HG03196 (cell line): Measurements from ENCODE around the gene EPB41L4B.

Source experiments
- ATAC-seq: cut with Tn5 transposase; IDR thresholded peaks from one replicate; pipeline ENCODE4 v1.9.1; 2021; ENCODE audit not compliant: unreplicated experiment

EPB41L4B gene

DNA sequence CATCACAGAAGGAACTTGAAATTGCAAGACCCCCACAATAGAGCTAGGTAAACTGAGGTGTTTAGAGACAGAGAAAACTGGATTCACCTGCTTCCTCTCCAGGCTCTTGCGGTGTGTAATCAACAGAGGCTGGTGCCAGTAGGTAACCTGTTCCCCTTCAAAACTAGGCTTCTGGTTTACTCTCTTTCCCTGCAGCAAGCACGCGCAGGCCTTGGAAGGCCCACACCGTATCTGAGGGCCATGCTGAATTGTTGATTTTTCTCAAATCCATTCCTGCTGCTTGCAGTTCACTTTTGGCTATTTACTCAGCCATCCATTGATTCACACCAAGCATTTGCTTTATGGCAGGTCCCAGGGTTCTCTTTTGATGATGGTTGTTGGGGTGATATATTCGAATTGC lies 153.1 kb downstream of the EPB41L4B start:
- no peak for ATAC-seq

DNA sequence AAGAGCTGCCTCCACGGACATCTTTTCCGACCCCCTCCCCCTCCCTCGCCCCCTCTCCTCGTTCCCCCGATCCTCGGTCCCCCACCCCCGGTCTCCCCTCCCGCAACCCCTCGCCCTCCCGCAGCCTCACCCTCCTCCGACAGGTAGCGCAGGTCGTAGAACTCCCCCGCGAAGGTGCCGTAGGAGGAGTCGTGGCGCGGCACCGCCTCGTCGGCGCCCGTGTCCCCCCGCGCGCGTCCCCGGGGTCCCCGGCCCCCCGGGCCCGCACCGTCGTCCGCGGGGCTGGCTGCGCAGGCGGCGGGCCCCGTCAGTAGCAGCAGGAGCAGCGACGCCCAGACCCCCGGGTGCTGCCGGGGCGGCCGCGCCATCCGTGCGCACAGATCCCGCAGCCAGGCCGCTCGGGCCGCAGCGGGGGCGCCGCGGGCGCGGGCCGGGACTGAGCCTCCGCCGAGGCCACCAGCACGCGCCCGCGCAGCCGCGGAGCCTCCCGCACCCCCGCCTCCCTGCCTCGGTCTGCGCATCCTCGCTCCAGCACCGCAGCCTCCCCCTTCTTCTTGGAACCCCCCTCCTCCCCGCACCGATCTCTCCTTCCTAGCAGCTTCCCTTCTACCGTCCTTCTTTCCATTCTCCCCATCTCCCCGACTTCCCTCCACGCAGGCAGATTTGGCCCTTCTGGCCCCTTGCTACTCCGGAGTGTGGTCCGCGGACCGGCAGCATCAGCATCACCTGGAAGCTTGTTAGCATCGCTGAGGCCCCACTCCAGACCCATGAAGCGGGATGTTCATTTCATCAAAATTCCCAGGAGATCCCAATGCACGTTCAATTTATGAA lies 153.9 kb downstream of the EPB41L4B start, which contains the start of gene FRRS1L:
Gene FRRS1L, minus strand, starts transcription at position 479 of the 831 bp plus-strand sequence. Its CDS starts 111 bp downstream, at position 368.
- no peak for ATAC-seq

DNA sequence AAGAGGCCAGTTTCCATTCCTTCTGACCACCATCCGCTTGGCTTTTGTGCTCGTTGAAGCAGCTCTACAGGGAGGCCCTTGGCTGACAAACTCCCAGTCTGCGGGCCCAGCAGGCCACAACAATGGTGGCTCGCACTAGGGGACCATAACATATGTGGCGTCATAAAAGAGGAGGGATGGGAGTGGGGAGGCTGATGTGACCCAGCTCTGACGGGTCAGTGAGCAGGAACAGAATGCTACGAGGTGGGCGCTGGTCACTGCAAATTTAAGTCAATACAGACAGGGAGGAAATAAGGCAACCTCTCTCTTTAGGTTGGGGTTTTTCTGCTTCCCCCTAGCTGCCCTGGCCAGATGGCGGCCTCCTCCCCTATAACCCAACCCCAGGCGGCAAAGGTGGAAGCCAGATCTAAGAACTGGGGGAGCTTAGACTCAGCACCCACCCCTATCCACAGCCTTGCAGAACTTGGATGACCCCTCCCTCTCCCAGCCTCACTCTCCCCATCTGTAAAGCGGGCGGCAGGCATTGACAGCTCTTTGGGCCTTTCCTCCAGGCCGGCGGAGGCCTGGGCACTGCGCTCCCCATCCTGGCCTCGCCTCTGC lies 154.6 kb downstream of the EPB41L4B start:
- no peak for ATAC-seq

DNA sequence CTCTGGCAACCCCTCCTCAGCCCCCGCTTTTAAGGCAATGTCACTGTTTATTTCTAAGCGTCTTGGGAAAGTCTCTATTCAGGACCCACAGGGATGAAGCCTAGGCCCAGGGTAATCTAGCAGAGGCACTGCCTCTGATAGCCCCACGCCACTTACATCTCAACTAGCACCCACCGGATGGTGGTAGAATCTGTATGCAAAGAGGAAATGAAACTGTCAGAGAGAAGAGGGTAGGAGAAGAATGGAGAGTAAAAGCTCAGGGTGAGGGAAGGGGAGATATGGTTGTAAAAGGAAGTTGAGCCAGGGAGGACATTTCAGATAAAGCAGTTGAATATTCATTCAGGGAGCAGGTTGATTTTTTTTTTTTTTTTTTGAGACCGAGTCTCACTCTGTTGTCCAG lies 156.8 kb downstream of the EPB41L4B start:
- ATAC-seq: no peak

DNA sequence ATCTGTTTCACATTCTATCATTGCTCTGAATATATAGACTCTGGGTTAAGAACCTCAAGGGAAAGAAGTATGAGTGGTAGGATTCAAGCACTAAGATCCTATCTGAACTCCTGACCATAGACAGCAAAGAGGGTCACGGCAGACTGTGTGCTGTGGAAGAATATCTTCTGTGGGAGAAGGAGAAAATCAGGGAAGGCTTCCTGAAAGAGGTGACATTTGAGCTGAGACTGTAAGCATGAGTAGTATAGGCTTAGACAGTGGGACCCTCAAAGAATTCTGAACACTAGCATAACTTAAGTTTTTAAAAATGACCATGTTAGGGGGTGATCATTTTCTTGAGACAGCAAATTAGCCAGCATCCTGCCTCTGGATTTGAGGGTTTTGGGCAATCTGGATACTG lies 157.7 kb downstream of the EPB41L4B start:
- ATAC-seq: no peak

DNA sequence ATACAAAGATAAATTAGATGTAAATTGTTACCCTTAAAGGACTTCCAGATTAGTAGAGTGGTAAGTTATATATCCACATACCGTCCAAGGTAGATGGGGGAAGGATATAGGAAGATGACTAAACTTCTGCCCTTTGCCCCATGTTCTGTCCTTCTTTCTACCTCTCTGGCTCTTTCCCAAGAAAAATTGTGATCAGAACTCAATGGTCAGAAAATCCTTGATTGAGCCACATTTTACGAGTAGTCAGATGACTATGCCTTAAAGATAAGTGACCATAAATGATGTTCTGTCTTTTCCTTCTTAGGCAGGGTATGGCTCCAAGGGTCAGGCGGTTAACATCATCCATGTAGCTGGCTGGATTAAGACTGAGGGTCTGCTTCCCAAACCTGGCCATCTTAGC lies 158.2 kb downstream of the EPB41L4B start:
- no peak for ATAC-seq

DNA sequence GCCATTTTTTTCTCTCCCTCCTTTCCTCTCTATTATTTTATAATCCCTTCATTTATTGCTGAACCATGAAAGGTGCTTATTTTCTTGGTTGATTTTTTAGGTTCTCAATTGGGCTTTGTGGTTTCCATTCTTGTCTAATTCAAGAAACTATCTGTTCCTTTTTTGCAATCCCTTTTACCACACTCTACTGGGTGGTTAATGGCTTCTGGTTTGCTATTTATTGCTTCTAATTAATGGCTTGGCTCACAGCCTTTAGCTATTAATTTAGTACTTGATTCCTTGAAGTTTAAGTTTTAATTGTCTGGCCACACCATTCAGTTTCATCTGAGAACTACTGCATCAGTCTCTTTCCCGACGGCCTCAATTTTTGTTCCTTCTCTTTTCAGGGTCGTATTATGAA lies 159.4 kb downstream of the EPB41L4B start:
- no peak for ATAC-seq

DNA sequence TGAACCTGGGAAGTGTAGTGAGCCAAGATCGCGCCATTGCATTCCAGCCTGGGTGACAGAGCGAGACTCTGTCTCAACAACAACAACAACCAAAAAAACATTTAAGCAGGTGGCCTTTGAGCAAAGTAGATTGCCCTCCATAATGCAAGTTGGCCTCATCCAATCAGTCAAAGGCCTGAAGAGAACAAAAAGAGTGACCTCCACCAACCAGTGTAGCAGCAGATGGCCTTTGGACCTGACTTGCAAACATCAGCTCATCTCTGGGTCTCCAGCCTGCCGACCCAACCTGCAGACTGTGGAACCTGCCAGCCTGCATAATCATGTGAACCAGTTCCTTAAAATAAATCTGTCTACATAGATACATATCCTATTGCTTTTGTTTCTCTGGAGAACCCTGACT lies 161.3 kb downstream of the EPB41L4B start:
- no peak for ATAC-seq

DNA sequence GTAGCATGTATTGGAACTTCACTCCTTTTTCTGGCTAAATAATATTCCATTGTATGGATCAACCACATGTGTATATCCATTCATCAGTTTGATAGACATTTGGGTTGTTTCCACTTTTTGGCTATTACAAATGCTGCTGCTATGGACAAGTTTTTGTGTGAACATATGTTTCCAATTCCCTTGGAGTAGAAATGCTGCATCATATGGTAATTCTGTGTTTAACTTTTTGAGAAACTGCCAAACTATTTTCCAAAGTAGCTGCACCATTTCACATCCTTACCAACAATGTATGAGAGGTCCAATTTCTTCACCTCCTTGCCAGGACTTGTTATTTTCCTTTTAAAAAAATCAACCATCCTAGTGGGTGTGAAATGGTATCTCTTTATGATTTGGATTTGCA lies 162.2 kb downstream of the EPB41L4B start:
- ATAC-seq: no peak

DNA sequence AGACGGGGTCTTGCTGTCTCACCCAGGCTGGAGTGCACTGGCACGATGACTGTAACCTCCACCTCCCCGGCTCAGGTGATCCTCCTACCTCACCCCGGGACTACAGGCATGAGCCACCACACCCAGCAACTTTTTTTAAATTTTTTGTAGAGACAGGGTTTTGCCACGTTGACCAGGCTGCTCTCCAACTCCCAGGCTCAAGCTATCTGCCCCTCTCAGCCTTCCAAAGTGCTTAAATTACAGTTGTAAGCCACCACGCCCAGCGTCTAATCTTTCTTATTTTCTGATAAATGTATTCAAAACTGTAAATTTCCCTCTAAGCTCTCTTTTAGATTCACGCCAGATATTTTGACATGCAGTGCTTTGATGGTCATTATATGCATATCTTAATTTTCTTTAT lies 164.2 kb downstream of the EPB41L4B start:
- ATAC-seq: no peak

DNA sequence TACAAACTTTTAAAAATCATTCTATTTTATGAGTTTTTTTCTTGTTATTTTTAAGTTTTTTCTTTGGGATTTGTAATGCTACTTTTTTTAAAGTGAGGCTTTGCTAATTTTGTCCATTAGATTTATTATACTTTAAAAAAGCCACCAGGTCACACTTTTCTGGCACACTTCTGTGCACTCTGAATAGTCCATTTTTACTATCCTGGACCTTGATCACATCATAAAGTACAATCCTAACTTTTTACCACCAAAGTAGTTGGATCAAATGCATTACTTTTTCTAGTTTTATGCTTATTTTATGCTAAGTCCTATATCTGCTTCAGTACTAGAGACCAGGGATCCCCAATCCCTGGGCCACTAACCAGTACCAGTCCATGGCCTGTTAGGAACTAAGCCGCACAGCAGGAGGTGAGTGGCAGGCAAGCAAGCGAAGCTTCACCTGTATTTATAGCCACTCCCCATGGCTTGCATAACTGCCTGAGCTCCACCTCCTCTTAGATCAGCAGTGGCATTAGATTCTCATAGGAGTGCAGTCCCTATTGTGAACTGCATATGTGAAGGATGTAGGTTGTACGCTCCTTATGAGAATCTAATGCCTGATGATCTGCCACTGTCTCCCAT lies 169.8 kb downstream of the EPB41L4B start:
- ATAC-seq: no peak

DNA sequence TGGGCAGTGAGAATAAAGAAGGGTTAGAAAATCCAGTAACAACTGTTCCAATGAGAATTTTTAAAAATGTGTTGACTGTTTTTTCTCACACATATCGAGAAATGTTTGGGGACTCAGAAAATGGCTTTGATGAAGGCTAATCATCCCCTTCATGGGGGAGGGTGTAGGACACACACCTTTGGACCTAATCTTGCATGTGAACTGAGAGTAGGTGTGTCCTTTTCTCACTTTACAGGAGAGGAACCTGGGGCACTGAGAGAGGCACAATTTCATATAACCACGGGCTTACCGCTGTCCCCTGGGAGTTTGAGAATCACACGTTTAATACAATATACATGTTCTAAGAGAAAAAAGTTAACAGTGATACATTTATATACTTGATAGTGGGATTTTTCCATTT lies 171.1 kb downstream of the EPB41L4B start:
- ATAC-seq: no peak

DNA sequence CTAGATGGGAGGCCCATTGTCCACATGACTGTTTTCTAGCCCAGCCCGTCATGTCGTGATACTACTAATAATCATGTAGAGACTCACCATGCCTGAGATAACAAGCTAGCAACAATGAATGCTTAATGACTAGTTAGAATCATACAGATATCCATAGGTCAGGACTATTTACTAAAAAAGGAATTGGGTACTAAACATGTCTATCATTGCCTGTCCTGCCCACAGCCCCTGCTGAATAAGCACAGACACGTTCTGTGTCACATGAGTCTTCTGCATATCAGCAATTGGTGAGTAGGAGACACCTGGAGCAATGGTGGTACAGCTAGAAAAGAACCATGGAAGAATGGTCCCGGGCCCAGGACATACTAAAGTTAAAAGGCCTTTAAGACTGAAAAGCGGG lies 171.8 kb downstream of the EPB41L4B start:
- ATAC-seq: no peak

DNA sequence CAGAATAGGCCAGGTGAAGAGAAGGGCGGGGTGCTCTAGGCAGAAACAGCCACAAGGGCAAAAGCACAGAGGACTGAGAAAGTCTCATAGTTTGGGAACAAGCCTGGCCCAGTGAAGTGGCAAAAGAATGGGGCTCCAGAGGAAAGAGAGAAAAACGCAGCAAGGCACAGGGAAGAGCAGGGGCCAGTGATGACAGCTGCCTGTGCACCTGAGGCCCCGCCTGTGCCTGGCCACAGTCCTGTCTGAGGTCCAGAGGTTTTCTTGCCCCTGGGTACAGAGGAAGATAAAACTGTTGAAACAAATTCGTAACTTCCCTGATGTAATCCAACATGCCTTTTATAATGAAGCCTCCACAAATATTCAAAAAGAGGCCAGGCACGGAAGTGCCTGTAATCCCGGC lies 175.8 kb downstream of the EPB41L4B start:
- ATAC-seq: no peak

DNA sequence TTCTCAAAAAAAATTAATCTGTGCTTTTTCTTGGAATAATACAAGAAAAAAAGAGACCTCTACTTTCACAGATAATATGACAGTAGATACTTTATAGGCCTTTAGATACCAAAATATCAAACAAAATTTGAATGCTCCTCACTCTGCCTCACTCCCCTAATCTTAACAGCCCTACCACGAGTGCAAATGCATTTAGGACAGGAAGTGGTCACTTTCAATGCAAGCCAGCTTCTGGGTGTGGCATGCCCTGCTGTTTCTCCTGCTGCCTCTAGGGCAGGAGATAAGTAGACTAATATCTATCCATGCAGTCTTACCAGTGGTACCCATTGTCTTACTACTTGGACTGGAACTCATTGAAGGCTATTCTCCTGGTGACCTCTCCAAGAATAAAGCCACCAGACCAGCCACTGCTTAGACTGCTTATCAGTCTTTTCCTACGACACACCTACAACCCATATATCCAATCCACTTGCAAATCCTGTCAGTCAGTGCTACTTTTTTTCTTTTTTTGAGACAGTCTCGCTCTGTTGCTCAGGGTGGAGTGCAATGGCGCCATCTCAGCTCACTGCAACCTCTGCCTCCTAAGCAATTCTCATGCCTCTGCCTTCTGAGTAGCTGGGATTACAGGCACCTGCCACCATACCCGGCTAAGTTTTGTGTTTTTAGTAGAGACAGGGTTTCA lies 176.8 kb downstream of the EPB41L4B start:
- ATAC-seq: peak; percentile 97

DNA sequence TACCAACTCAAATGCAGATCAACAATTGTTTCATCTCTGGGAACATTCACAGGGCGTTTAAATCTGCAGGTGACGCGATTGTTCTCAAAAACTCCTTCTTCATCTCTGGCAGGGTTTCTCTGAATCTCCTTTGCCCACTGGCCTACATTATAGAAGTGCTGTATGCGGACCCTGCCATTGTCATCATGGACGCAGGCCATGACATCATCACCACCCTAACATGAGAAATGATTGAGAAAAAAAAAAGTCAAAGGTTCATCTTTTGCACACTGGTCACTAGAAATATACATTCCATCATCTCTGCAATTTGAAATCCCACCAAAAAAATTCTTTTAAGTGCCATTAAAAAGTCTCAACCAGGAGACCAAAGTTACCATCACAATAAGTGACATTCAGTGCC lies 179.5 kb downstream of the EPB41L4B start:
- no peak for ATAC-seq

DNA sequence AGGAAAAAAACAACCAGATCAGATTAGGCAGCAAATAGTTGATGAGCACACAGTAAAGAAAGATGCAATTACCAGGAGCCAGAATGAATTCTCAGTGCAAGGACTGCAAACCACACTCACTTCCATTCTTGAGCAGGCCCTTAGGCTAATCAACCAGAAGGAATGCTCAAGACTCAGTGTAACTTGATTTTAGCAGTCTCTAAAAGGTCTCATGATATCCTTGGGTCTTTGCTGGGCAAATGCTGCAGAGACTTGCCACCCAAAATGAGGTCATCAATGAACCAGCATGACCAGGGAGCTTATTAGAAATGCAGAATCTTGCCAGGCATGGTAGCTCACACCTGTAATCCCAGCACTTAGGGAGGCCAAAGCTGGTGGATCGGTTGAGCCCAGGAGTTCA lies 181.0 kb downstream of the EPB41L4B start:
- ATAC-seq: no peak

DNA sequence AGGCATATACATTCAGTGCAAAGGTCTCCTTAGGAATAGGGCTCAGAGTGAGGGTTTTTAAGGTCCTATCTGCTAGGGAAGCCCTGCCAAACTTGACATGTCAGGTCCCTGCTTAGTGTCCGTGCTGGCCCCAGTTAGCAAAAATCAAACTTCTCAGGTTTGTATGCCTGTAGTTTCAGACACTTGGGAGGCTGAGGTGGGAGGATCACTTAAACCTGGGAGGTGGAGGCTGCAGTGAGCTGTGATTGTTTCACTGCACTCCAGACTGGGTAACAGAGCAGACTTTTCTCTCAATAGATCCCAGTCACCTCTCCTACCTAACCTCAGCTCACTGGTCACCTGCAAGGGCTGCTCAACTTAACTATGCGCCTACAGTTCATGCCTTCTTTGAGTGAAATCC lies 182.4 kb downstream of the EPB41L4B start:
- ATAC-seq: no peak

DNA sequence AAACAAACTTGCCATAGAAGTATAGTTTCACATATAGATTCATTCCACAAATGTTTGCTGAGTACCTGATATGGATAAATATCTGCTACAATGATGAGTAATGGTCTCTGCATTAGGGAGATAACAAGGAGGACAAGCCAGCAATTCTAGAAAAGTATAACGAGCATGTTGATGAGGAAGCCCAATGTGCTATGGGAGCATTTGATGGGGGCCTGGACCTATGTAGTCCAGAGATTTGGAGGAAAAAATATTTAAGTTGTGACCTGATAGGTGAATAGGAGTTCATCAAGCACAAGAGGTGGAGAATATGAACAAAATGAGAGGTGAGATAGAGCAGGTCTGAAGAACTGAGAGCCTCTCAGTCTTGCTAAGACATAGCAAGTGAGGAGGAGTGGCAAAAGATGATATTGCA lies 186.7 kb downstream of the EPB41L4B start:
- no peak for ATAC-seq

DNA sequence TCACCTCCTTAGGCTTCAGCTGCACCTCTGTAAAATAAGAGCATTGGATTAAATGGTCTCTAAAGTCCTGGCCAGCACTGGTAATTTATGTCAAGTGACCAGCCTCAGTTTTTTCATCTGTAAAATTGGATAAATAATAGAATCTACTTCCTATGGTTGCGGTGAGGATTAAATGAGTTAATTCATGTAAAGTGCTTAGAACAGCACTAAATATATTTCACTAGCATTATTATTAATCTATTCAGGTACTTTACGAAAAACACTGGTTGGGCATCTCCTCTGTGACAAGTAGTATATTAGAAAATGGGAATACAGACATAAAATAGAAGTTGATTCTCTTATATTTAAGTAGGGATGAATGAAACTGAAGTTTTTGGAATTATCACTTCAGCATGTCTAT lies 187.3 kb downstream of the EPB41L4B start:
- ATAC-seq: no peak

DNA sequence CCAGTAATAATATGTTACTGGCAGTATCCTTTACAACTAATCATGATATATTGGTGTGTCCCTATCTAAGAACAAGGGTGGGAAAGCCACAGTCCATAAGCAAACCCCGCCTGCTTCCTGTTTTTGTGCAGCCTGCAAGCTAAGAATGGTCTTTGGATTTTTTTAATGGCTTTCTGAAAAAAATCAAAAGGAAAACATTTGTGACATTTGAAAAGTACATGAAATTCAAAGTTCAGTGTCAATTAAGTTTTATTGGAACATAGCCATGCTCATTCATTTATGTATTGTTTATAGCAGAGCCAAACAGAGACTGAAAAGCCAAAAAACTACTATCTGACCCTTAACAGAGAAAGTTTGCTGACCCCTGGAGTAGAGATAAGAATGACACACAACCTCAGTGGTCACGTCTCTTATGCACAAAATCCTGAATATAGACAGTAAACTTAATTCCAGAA lies 188.3 kb downstream of the EPB41L4B start:
- no peak for ATAC-seq
